OCI-LY7 (cell line): ENCODE data around the gene CYP46A1. TPM values are rescaled to one million over a fixed set of nuclear protein-coding genes. Genes with fewer than 3 reads are reported as not detected.
A peak's percentile ranks its signal among the peaks of the same experiment; 100 is the strongest.

Source experiments
- BruUV-seq: library from RNA; stranded (reverse); fragments of 400-500 nt; replicated peaks from 2 replicates; lab custom pipeline; 2021; lab: Mats Ljungman, UMichigan
- CTCF ChIA-PET: fragments of 300-600 bp; sonication (Branson Sonifier 250); formaldehyde crosslinking; loops from one replicate; lab custom pipeline; 2022; ENCODE audit warnings: antibody characterized with exemption; ENCODE audit not compliant: unreplicated experiment; lab: Charles Lee
- POLR2A ChIA-PET: fragments of 300-600 bp; sonication (Branson Sonifier 250); formaldehyde crosslinking; loops from one replicate; lab custom pipeline; 2022; ENCODE audit warnings: antibody characterized with exemption; lab: Charles Lee
- DNase-seq: peaks from one replicate; pipeline ENCODE4 v3.0.0-alpha.2; 2015; ENCODE audit warnings: low spot score
- H2AFZ ChIP-seq: fragments of 200-600 bp; sonication (generic), shearing (Covaris generic); 2 replicates; pipeline ENCODE4 v1.6.1; 2014; ENCODE audit warnings: mild to moderate bottlenecking, antibody characterized with exemption, low read length, moderate library complexity
- H3K27ac ChIP-seq: fragments of 200-600 bp; sonication (generic); 2 replicates; pipeline ENCODE4 v1.5.1; 2014; ENCODE audit warnings: mixed run types, low read depth, mild to moderate bottlenecking, moderate library complexity, low read length, inconsistent platforms; ENCODE audit not compliant: poor library complexity, severe bottlenecking
- H3K36me3 ChIP-seq: fragments of 200-600 bp; sonication (generic); 2 replicates; pipeline ENCODE4 v1.6.1; 2014; ENCODE audit warnings: mild to moderate bottlenecking, antibody characterized with exemption, low read length, moderate library complexity, mixed read lengths; ENCODE audit not compliant: insufficient read depth
- H3K4me1 ChIP-seq: fragments of 200-600 bp; sonication (generic); 2 replicates; pipeline ENCODE4 v1.5.1; 2014; ENCODE audit warnings: mild to moderate bottlenecking, low read length; ENCODE audit not compliant: insufficient read depth, poor library complexity, severe bottlenecking
- H3K4me2 ChIP-seq: fragments of 200-600 bp; sonication (generic); 2 replicates; pipeline ENCODE4 v1.6.1; 2014; ENCODE audit warnings: mild to moderate bottlenecking, low read length
- H3K4me3 ChIP-seq: fragments of 200-600 bp; sonication (generic); 2 replicates; pipeline ENCODE4 v1.5.1; 2014; ENCODE audit warnings: mild to moderate bottlenecking, low read depth, low read length; ENCODE audit not compliant: poor library complexity, severe bottlenecking
- H3K79me2 ChIP-seq: fragments of 200-600 bp; sonication (generic); 2 replicates; pipeline ENCODE4 v1.6.1; 2016; ENCODE audit warnings: low read depth, mild to moderate bottlenecking, low read length, moderate library complexity, mixed read lengths; ENCODE audit not compliant: insufficient read depth
- H3K9me2 ChIP-seq: fragments of 200-600 bp; sonication (generic); 2 replicates; pipeline ENCODE4 v1.6.1; 2016; ENCODE audit warnings: mild to moderate bottlenecking, low read length, mixed read lengths; ENCODE audit not compliant: insufficient read depth
- H3K9me3 ChIP-seq: fragments of 200-600 bp; sonication (generic); 2 replicates; pipeline ENCODE4 v1.6.1; 2014; ENCODE audit warnings: mild to moderate bottlenecking, mixed run types, low read length, mixed read lengths
- H4K20me1 ChIP-seq: fragments of 200-600 bp; sonication (generic); 2 replicates; pipeline ENCODE4 v1.6.1; 2014; ENCODE audit warnings: mild to moderate bottlenecking, antibody characterized with exemption, low read length, moderate library complexity, mixed read lengths; ENCODE audit not compliant: insufficient read depth
- EZH2phosphoT487 ChIP-seq: fragments of 200-600 bp; sonication (generic); IDR thresholded peaks from 2 replicates; pipeline ENCODE4 v1.6.1; 2018; ENCODE audit warnings: low read depth, borderline replicate concordance, mild to moderate bottlenecking, mixed run types, antibody characterized with exemption, low read length, moderate library complexity, mixed read lengths
- intact Hi-C: fragments of 100-400 bp; cut with micrococcal nuclease; formaldehyde crosslinking; loops from one replicate; pipeline ENCODE4 v1.10.0; 2022; ENCODE audit not compliant: unreplicated experiment
- total RNA-seq, 2 experiments: library from RNA; depleted of rRNA in 1 of 2; stranded (reverse); fragments of >200 nt in 1 of 2; shearing (Covaris generic) in 1 of 2; gene quantifications; 2 replicates each; pipeline ENCODE4 v1.2.3, GENCODE V29; 2014 to 2022
- TF ChIP-seq, protein P1 (sequence below): fragments of 200-600 bp; sonication (generic); conservative IDR thresholded peaks from 2 replicates; pipeline ENCODE4 v1.5.1; 2014; ENCODE audit warnings: mild to moderate bottlenecking, antibody characterized with exemption, low read length, moderate library complexity, mixed read lengths

Gene CYP46A1
- total RNA-seq, 2 experiments from 2014 or later, result 4.1 to 10.8 TPM

GRCh38 chr14:99753225-99754140 is 69.4 kb downstream of the CYP46A1 start:
- Histone ChIP-seq H3K79me2 (no peaks in the 10 kb centered on the region), H3K4me1 (peaks cover 6% of the 10 kb centered on the region), H3K4me3 (no peak overlapping the region), H3K9me2 (no peaks in the 10 kb centered on the region), H3K4me2 (no peak overlapping the region), H3K9me3 (no peaks in the 10 kb centered on the region), H3K36me3 (no peaks in the 10 kb centered on the region), H4K20me1 (no peaks in the 10 kb centered on the region), H2AFZ (no peak overlapping the region), H3K27ac (no peak overlapping the region)
- no TSS peak for BruUV-seq
- POLR2A ChIA-PET, result no interaction called here
- intact Hi-C loops, result no loop called here
- TF ChIP-seq, protein P1, sequence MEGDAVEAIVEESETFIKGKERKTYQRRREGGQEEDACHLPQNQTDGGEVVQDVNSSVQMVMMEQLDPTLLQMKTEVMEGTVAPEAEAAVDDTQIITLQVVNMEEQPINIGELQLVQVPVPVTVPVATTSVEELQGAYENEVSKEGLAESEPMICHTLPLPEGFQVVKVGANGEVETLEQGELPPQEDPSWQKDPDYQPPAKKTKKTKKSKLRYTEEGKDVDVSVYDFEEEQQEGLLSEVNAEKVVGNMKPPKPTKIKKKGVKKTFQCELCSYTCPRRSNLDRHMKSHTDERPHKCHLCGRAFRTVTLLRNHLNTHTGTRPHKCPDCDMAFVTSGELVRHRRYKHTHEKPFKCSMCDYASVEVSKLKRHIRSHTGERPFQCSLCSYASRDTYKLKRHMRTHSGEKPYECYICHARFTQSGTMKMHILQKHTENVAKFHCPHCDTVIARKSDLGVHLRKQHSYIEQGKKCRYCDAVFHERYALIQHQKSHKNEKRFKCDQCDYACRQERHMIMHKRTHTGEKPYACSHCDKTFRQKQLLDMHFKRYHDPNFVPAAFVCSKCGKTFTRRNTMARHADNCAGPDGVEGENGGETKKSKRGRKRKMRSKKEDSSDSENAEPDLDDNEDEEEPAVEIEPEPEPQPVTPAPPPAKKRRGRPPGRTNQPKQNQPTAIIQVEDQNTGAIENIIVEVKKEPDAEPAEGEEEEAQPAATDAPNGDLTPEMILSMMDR, result 0 out of 2 replicates have a peak, but pooled peaks have one; percentile 22
- no peak for TF ChIP-seq EZH2phosphoT487
- DNase-seq, result no peak
- CTCF ChIA-PET, result no interaction called here

GRCh38 chr14:99754141-99755067 is 70.3 kb downstream of the CYP46A1 start:
- ChIA-PET POLR2A (interaction anchor here (0.7 kb wide), 1 partner anchor 1886 kb away, joined by 3 read pairs; no protein-coding TSS in a partner anchor), CTCF (no interaction called here)
- Histone ChIP-seq H3K79me2 (no peaks in the 10 kb centered on the region), H4K20me1 (no peaks in the 10 kb centered on the region), H3K36me3 (no peaks in the 10 kb centered on the region), H3K9me3 (no peaks in the 10 kb centered on the region), H3K9me2 (no peaks in the 10 kb centered on the region), H3K27ac (no peak overlapping the region), H2AFZ (no peak overlapping the region), H3K4me2 (no peak overlapping the region), H3K4me3 (no peak overlapping the region), H3K4me1 (peaks cover 6% of the 10 kb centered on the region)
- BruUV-seq, result no TSS peak
- no peak for DNase-seq
- intact Hi-C loops, result no loop called here
- TF ChIP-seq, protein P1, result no peak
- no peak for TF ChIP-seq EZH2phosphoT487
